Stimulated activated naive CD8-positive, alpha-beta T cell treated with anti-CD3 and anti-CD28 coated beads, Interleukin-15, amount 100 ng/mL, for 72 hours (primary cell): Measurements from ENCODE around the gene RCVRN.
A peak's percentile ranks its signal among the peaks of the same experiment; 100 is the strongest.

Experiments used
- ATAC-seq: fragments of 150-1000 bp; cut with Tn5 transposase; 2 replicates; pipeline ENCODE4 v1.10.0; 2021; ENCODE audit warnings: mild to moderate bottlenecking, moderate library complexity
- DNase-seq, 2 donors: peaks; one replicate each; pipeline ENCODE4 v3.0.0; 2021 to 2022
- H3K27ac Mint-ChIP-seq, 2 donors: one replicate each; pipeline ENCODE4 v1.8.0; 2022; ENCODE audit warnings: mild to moderate bottlenecking in 2 of 2, mixed read lengths in 2 of 2, moderate library complexity in 2 of 2
- H3K27me3 Mint-ChIP-seq: one replicate; pipeline ENCODE4 v1.8.0; 2022; ENCODE audit warnings: mixed read lengths
- H3K4me1 Mint-ChIP-seq: one replicate; pipeline ENCODE4 v1.8.0; 2022; ENCODE audit warnings: mild to moderate bottlenecking, mixed read lengths
- H3K4me3 Mint-ChIP-seq, 2 donors: one replicate each; pipeline ENCODE4 v1.8.0; 2022; ENCODE audit warnings: mild to moderate bottlenecking in 2 of 2, mixed read lengths in 2 of 2, moderate library complexity in 1 of 2
- H3K9me3 Mint-ChIP-seq, 2 donors: one replicate each; pipeline ENCODE4 v1.8.0; 2022; ENCODE audit warnings: mixed read lengths in 2 of 2

Gene RCVRN

GRCh38 chr17:9890124-9890523, 14.9 kb downstream of the RCVRN start:
- Mint-ChIP-seq H3K4me1 (no peaks in the 10 kb centered on the region), H3K4me3 (no peak overlapping the region), H3K27me3 (peaks cover 17% of the 10 kb centered on the region), H3K9me3 (peaks cover 0 to 5% of the 10 kb centered on the region in 2 donors), H3K27ac (no peak overlapping the region)
- ATAC-seq: peak; percentile 35
- DNase-seq: peak; percentile 3 to 15

GRCh38 chr17:9887508-9887907, 17.6 kb downstream of the RCVRN start:
- no peaks in the 10 kb centered on the region for H3K4me1 Mint-ChIP-seq
- no peak for DNase-seq
- no peaks in the 10 kb centered on the region for H3K27me3 Mint-ChIP-seq
- H3K27ac Mint-ChIP-seq: no peak overlapping the region
- ATAC-seq: no peak
- no peak overlapping the region for H3K4me3 Mint-ChIP-seq
- peaks cover 5 to 9% of the 10 kb centered on the region in 2 donors for H3K9me3 Mint-ChIP-seq

- no peak for DNase-seq
- no peaks in the 10 kb centered on the region for H3K27me3 Mint-ChIP-seq
- H3K4me3 Mint-ChIP-seq: no peak overlapping the region
- H3K9me3 Mint-ChIP-seq: peaks cover 13 to 15% of the 10 kb centered on the region in 2 donors
- no peak for ATAC-seq
- H3K27ac Mint-ChIP-seq: no peak overlapping the region
- no peaks in the 10 kb centered on the region for H3K4me1 Mint-ChIP-seq
Observed at GRCh38 chr17:9886141-9886930, 18.7 kb downstream of the RCVRN start.

- ATAC-seq (no peak), DNase-seq (no peak)
- no peak overlapping the region for H3K27ac Mint-ChIP-seq
- no peak overlapping the region for H3K4me3 Mint-ChIP-seq
- no peaks in the 10 kb centered on the region for H3K27me3 Mint-ChIP-seq
- no peaks in the 10 kb centered on the region for H3K4me1 Mint-ChIP-seq
- peaks cover 13 to 15% of the 10 kb centered on the region in 2 donors for H3K9me3 Mint-ChIP-seq
Observed at GRCh38 chr17:9883451-9883850, 21.6 kb downstream of the RCVRN start.

GRCh38 chr17:9880582-9880999, 24.5 kb downstream of the RCVRN start:
- no peaks in the 10 kb centered on the region for H3K27me3 Mint-ChIP-seq
- H3K4me1 Mint-ChIP-seq: no peaks in the 10 kb centered on the region
- ATAC-seq: no peak
- H3K9me3 Mint-ChIP-seq: peaks cover 12 to 15% of the 10 kb centered on the region in 2 donors
- no peak overlapping the region for H3K27ac Mint-ChIP-seq
- no peak overlapping the region for H3K4me3 Mint-ChIP-seq
- no peak for DNase-seq

- DNase-seq (no peak), ATAC-seq (no peak)
- no peaks in the 10 kb centered on the region for H3K27me3 Mint-ChIP-seq
- H3K9me3 Mint-ChIP-seq: peaks cover 7 to 15% of the 10 kb centered on the region in 2 donors
- no peak overlapping the region for H3K4me3 Mint-ChIP-seq
- H3K4me1 Mint-ChIP-seq: no peaks in the 10 kb centered on the region
- H3K27ac Mint-ChIP-seq: no peak overlapping the region
Observed at GRCh38 chr17:9878786-9879525, 26.1 kb downstream of the RCVRN start.

GRCh38 chr17:9878356-9878755, 26.7 kb downstream of the RCVRN start:
- no peak for ATAC-seq
- Mint-ChIP-seq H3K4me1 (no peaks in the 10 kb centered on the region), H3K27ac (no peak overlapping the region), H3K4me3 (no peak overlapping the region), H3K9me3 (peaks cover 7 to 11% of the 10 kb centered on the region in 2 donors), H3K27me3 (no peaks in the 10 kb centered on the region)
- no peak for DNase-seq

GRCh38 chr17:9875441-9875840, 29.6 kb downstream of the RCVRN start:
- Mint-ChIP-seq H3K9me3 (no peaks in the 10 kb centered on the region), H3K27me3 (peaks cover 7% of the 10 kb centered on the region), H3K4me1 (no peaks in the 10 kb centered on the region), H3K4me3 (no peak overlapping the region), H3K27ac (no peak overlapping the region)
- no peak for DNase-seq
- no peak for ATAC-seq

GRCh38 chr17:9874722-9875121, 30.3 kb downstream of the RCVRN start:
- Mint-ChIP-seq H3K4me1 (no peaks in the 10 kb centered on the region), H3K4me3 (no peak overlapping the region), H3K27me3 (peaks cover 7% of the 10 kb centered on the region), H3K27ac (no peak overlapping the region), H3K9me3 (no peaks in the 10 kb centered on the region)
- no peak for DNase-seq
- no peak for ATAC-seq

- Mint-ChIP-seq H3K4me1 (no peaks in the 10 kb centered on the region), H3K9me3 (no peaks in the 10 kb centered on the region), H3K4me3 (no peak overlapping the region), H3K27ac (no peak overlapping the region), H3K27me3 (peaks cover 11% of the 10 kb centered on the region)
- DNase-seq (no peak), ATAC-seq (no peak)
Observed at GRCh38 chr17:9872852-9873251, 32.2 kb downstream of the RCVRN start.

- no peak overlapping the region for H3K27ac Mint-ChIP-seq
- H3K27me3 Mint-ChIP-seq: peaks cover 15% of the 10 kb centered on the region
- peaks cover 0 to 11% of the 10 kb centered on the region in 2 donors for H3K9me3 Mint-ChIP-seq
- DNase-seq: no peak
- no peak overlapping the region for H3K4me3 Mint-ChIP-seq
- H3K4me1 Mint-ChIP-seq: no peaks in the 10 kb centered on the region
- ATAC-seq: no peak
Observed at GRCh38 chr17:9868552-9868951, 36.5 kb downstream of the RCVRN start.

GRCh38 chr17:9865586-9865985, 39.5 kb downstream of the RCVRN start:
- Mint-ChIP-seq H3K27ac (no peak overlapping the region), H3K27me3 (peaks cover 8% of the 10 kb centered on the region), H3K9me3 (peaks cover 5 to 41% of the 10 kb centered on the region in 2 donors), H3K4me1 (no peaks in the 10 kb centered on the region), H3K4me3 (no peak overlapping the region)
- no peak for DNase-seq
- no peak for ATAC-seq

GRCh38 chr17:9862949-9863348, 42.1 kb downstream of the RCVRN start:
- H3K4me1 Mint-ChIP-seq: no peaks in the 10 kb centered on the region
- H3K9me3 Mint-ChIP-seq: peaks cover 5 to 46% of the 10 kb centered on the region in 2 donors
- DNase-seq: no peak
- ATAC-seq: no peak
- peaks cover 5% of the 10 kb centered on the region for H3K27me3 Mint-ChIP-seq
- no peak overlapping the region for H3K27ac Mint-ChIP-seq
- no peak overlapping the region for H3K4me3 Mint-ChIP-seq

GRCh38 chr17:9862220-9862619, 42.9 kb downstream of the RCVRN start:
- no peak overlapping the region for H3K27ac Mint-ChIP-seq
- DNase-seq: no peak
- ATAC-seq: no peak
- no peaks in the 10 kb centered on the region for H3K4me1 Mint-ChIP-seq
- H3K4me3 Mint-ChIP-seq: no peak overlapping the region
- peaks cover 5 to 46% of the 10 kb centered on the region in 2 donors for H3K9me3 Mint-ChIP-seq
- no peaks in the 10 kb centered on the region for H3K27me3 Mint-ChIP-seq

GRCh38 chr17:9860851-9861250, 44.2 kb downstream of the RCVRN start:
- ATAC-seq (no peak), DNase-seq (no peak)
- Mint-ChIP-seq H3K4me3 (no peak overlapping the region), H3K9me3 (peaks cover 5 to 46% of the 10 kb centered on the region in 2 donors), H3K27ac (no peak overlapping the region), H3K27me3 (no peaks in the 10 kb centered on the region), H3K4me1 (no peaks in the 10 kb centered on the region)

GRCh38 chr17:9859781-9860180, 45.3 kb downstream of the RCVRN start:
- no peaks in the 10 kb centered on the region for H3K27me3 Mint-ChIP-seq
- no peak for ATAC-seq
- peaks cover 5 to 39% of the 10 kb centered on the region in 2 donors for H3K9me3 Mint-ChIP-seq
- no peak overlapping the region for H3K27ac Mint-ChIP-seq
- H3K4me3 Mint-ChIP-seq: no peak overlapping the region
- H3K4me1 Mint-ChIP-seq: no peaks in the 10 kb centered on the region
- no peak for DNase-seq
